ENCODE results near the gene RNF213. TPM values are rescaled to one million over a fixed set of nuclear protein-coding genes. Genes with fewer than 3 reads are reported as not detected.

The RNF213 gene
- total RNA-seq, 1 donor from 2014 or later, result 25.6 TPM

DNA sequence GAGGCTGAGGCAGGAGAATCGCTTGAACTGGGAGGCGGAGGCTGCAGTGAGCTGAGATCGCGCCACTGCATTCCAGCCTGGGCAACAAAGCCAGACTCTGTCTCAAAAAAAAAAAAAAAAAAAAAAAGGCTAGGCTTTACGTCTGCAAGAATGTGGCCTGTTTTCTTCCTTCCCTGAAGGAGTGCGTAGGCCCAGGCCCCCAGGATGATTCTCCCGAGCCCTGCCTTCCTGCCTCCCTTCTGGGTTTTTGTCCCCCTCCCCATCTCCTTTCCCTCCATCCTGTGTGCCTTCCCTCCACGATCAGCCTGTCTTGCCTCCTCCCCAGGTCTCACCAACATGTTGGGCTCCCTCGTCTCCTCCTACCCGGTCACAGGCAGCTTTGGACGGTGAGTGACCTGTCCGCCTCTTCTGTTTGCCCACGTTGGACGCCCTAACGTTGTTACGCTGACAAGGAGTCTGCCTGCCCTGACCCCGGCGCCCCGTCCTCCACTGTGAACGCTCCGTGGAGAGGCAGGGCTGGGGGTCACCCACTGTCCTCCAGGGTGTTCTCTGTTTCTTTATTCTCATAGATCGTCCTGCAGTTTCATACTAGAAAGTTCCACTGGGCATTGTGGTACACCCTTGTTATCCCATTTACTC, 15.7 kb upstream of the RNF213 start:
- Histone ChIP-seq H3K36me3 (peaks cover 48% of the 10 kb centered on the region), H3K27me3 (ENCODE audit: low read depth) (no peaks in the 10 kb centered on the region), H3K4me1 (peaks cover 10% of the 10 kb centered on the region), H3K27ac (replicated peaks) (no peak overlapping the region), H3K9me3 (replicated peaks) (no peaks in the 10 kb centered on the region), H3K4me3 (no peak overlapping the region)
- intact Hi-C loops (cut with micrococcal nuclease), result no loop called here
- no peak for DNase-seq
- TF ChIP-seq, protein P1, sequence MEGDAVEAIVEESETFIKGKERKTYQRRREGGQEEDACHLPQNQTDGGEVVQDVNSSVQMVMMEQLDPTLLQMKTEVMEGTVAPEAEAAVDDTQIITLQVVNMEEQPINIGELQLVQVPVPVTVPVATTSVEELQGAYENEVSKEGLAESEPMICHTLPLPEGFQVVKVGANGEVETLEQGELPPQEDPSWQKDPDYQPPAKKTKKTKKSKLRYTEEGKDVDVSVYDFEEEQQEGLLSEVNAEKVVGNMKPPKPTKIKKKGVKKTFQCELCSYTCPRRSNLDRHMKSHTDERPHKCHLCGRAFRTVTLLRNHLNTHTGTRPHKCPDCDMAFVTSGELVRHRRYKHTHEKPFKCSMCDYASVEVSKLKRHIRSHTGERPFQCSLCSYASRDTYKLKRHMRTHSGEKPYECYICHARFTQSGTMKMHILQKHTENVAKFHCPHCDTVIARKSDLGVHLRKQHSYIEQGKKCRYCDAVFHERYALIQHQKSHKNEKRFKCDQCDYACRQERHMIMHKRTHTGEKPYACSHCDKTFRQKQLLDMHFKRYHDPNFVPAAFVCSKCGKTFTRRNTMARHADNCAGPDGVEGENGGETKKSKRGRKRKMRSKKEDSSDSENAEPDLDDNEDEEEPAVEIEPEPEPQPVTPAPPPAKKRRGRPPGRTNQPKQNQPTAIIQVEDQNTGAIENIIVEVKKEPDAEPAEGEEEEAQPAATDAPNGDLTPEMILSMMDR (IDR thresholded peaks at IDR 0.05; ENCODE audit: borderline replicate concordance), result no peak

DNA sequence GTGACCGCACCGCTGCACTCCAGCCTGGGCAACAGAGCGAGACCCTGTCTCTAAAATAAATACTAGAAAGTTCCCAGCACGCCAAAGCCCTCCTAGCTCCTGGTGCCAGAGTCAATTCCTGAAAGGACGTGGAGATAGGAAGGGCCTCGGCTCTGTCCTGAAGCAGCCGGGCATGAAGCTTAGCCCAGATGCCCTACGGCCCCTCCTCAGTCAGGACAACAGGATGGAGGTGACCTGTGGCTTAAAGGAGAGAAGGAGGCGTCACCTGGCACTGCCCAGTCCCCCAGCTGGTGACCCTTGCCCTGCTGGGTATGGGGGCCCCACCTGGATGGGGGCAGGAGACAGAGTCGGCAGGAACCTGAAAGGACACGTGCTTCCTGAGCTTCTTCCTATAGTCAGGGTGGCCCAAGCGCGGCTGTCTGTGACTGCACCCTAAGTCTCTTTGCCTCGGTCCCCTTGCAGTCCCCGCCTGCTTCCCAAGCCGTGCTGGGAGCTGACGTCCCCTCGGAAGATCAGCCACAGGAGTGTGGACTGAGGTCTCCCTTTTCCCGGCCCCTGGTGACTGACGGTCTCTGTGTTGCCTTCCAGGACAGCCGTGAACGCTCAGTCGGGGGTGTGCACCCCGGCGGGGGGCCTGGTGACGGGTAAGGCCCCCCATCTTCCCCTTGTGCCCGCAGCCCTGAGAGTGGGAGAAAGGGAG, 14.9 kb upstream of the RNF213 start:
- no peak for DNase-seq
- Histone ChIP-seq H3K9me3 (replicated peaks) (no peaks in the 10 kb centered on the region), H3K27me3 (ENCODE audit: low read depth) (no peaks in the 10 kb centered on the region), H3K4me1 (peaks cover 10% of the 10 kb centered on the region), H3K4me3 (no peak overlapping the region), H3K36me3 (peaks cover 48% of the 10 kb centered on the region), H3K27ac (replicated peaks) (no peak overlapping the region)
- intact Hi-C loops (cut with micrococcal nuclease), result no loop called here
- TF ChIP-seq, protein P1 (IDR thresholded peaks at IDR 0.05; ENCODE audit: borderline replicate concordance), result no peak

DNA sequence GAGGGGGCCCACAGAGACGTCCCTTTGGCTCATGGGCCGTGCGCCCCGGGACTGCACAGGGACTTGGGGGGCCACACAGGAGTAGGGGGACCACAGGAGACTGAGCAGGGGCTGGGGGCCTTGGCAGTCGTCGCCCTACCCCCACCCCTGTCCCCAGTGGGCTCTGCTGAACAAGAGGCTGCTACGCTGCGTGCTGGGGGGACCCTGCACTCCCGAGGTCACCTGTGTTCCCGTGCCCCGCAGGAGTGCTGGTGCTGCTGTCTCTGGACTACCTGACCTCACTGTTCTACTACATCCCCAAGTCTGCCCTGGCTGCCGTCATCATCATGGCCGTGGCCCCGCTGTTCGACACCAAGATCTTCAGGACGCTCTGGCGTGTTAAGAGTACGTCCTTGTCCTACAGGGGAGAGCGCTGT, 14.4 kb upstream of the RNF213 start:
- TF ChIP-seq, protein P1 (IDR thresholded peaks at IDR 0.05; ENCODE audit: borderline replicate concordance), result no peak
- Histone ChIP-seq H3K36me3 (peaks cover 45% of the 10 kb centered on the region), H3K4me1 (peaks cover 10% of the 10 kb centered on the region), H3K9me3 (replicated peaks) (no peaks in the 10 kb centered on the region), H3K27me3 (ENCODE audit: low read depth) (no peaks in the 10 kb centered on the region), H3K27ac (replicated peaks) (no peak overlapping the region), H3K4me3 (no peak overlapping the region)
- DNase-seq, result no peak
- intact Hi-C loops (cut with micrococcal nuclease), result no loop called here

DNA sequence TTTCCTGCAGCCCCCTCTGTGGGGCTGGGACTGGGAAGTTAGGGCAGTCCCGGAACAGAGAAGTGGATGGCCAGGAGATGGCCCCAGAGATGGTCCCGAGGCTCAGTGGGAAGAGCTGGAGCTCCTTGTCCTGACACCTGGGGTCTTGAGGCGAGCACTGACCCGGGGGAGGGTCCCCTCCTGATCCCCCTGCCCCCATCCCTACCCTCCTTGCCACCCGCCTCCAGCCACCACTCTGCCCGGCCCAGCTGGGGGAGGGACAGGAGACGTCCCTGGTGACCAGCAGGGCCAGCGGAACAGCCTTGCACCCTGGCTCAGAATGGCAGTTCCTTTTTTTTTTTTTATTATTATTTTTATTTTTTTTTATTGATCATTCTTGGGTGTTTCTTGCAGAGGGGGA, 13.9 kb upstream of the RNF213 start:
- Histone ChIP-seq H3K36me3 (peaks cover 41% of the 10 kb centered on the region), H3K4me3 (no peak overlapping the region), H3K27ac (replicated peaks) (no peak overlapping the region), H3K27me3 (ENCODE audit: low read depth) (no peaks in the 10 kb centered on the region), H3K9me3 (replicated peaks) (no peaks in the 10 kb centered on the region), H3K4me1 (peaks cover 10% of the 10 kb centered on the region)
- TF ChIP-seq, protein P1 (IDR thresholded peaks at IDR 0.05; ENCODE audit: borderline replicate concordance), result no peak
- DNase-seq, result no peak
- intact Hi-C loops (cut with micrococcal nuclease), result no loop called here

DNA sequence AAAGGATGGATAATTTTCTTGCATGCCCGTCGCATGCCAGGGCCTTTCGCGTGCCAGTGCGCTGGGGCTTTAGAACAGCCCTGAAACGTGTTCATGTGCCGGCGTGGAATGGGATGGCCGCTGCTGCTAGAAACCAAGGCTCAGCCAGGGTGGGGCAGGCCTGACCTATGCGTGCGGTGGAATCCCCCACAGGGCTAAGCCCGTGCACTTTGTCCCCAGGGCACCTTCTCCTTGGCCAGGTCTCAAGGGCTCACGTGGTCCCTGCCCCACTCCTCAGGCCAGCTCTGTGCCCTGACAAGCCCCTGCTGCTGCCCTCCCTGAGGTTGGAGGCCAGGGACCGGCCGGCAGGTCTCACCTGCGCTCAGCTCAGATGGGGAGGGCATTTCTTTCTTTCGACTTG, 13.1 kb upstream of the RNF213 start:
- H3K4me1 ChIP-seq, result peaks cover 10% of the 10 kb centered on the region
- H3K27ac ChIP-seq (replicated peaks), result no peak overlapping the region
- no peak overlapping the region for H3K4me3 ChIP-seq
- no peaks in the 10 kb centered on the region for H3K27me3 ChIP-seq (ENCODE audit: low read depth)
- intact Hi-C loops (cut with micrococcal nuclease), result no loop called here
- peaks cover 32% of the 10 kb centered on the region for H3K36me3 ChIP-seq
- DNase-seq, result no peak
- H3K9me3 ChIP-seq (replicated peaks), result no peaks in the 10 kb centered on the region
- TF ChIP-seq, protein P1 (IDR thresholded peaks at IDR 0.05; ENCODE audit: borderline replicate concordance), result no peak

Data from left ventricle myocardium inferior (tissue), 1 donor.